Hindlimb muscle (tissue), 1 donor: ENCODE measurements around the gene KCNK1. TPM values are rescaled to one million over a fixed set of nuclear protein-coding genes. Genes with fewer than 3 reads are reported as not detected.
"Not testable (repeated sequence)": the region's sequence is repeated elsewhere in the genome, so short reads cannot be mapped to it uniquely, and the experiment has no call there.

Experiments
- DNase-seq: peaks from one replicate; pipeline ENCODE4 v3.0.0-alpha.2; 2013
- polyA plus RNA-seq: library from polyadenylated mRNA; unstranded; fragments of 120-200 nt; gene quantifications from one replicate; pipeline ENCODE4 v1.2.1, GENCODE V29; 2013; ENCODE audit not compliant: insufficient read length

KCNK1 gene
- polyA plus RNA-seq, 1 donor = 1.3 TPM

DNA sequence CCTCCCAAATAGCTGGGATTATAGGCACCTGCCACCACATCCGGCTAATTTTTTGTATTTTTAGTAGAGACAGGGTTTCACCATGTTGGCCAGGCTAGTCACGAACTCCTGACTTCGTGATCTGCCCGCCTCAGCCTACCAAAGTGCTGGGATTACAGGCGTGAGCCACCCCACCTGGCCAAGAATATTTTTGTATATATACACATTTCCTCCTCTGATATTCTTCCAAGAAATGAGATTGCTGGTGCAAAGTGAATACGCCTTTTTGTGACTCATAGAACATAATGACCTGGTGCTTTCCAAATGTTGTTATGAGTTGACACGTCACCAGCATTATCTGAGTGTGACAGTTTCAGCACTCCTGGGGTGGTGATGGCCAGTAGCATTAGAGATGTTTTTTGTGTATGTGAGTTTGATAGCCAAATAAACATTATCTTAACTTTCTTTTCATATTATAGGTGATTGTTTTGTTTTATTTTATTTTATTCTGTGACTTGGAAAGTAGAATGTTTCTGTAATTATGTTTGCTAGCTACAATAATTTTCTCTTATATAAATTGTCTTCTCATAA is 54.9 kb downstream of the KCNK1 start:
- no peak for DNase-seq

DNA sequence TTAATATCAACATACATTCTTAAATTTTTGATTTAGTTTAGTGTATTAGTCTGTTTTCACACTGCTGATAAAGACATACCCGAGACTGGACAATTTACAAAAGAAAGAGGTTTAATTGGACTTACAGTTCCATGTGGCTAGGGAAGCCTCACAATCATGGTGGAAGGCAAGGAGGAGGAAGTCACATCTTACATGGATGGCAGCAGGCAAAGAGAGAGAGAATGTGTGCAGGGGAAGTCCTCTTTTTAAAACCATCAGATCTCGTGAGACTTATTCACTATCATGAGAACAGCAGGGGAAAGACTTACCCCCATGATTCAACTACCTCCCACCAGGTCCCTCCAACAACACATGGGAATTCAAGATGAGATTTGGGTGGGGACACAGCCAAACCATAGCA is 56.5 kb downstream of the KCNK1 start:
- DNase-seq = not testable (repeated sequence)

DNA sequence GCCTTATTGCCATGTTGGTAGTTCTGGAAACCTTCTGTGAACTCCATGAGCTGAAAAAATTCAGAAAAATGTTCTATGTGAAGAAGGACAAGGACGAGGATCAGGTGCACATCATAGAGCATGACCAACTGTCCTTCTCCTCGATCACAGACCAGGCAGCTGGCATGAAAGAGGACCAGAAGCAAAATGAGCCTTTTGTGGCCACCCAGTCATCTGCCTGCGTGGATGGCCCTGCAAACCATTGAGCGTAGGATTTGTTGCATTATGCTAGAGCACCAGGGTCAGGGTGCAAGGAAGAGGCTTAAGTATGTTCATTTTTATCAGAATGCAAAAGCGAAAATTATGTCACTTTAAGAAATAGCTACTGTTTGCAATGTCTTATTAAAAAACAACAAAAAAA is 57.4 kb downstream of the KCNK1 start:
- no peak for DNase-seq

DNA sequence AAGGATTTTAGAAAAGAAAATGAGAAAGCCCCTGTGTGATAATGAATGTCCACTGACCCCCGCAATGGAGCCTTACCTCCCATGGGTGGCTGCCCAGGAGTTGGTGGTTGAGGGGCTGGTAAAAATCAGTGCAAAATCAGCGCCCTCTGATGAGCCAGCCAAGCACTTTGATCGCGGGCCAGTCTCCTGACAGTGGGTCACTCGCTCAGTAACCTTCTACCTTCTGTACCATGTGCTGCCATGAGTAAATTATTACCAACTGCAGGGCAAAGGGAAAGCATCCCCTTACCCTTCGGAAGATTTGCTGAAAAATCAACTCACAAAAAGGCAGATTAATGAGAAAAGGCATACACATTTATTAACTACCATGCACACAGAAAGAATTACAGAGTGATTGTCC is 58.8 kb downstream of the KCNK1 start:
- no peak for DNase-seq

DNA sequence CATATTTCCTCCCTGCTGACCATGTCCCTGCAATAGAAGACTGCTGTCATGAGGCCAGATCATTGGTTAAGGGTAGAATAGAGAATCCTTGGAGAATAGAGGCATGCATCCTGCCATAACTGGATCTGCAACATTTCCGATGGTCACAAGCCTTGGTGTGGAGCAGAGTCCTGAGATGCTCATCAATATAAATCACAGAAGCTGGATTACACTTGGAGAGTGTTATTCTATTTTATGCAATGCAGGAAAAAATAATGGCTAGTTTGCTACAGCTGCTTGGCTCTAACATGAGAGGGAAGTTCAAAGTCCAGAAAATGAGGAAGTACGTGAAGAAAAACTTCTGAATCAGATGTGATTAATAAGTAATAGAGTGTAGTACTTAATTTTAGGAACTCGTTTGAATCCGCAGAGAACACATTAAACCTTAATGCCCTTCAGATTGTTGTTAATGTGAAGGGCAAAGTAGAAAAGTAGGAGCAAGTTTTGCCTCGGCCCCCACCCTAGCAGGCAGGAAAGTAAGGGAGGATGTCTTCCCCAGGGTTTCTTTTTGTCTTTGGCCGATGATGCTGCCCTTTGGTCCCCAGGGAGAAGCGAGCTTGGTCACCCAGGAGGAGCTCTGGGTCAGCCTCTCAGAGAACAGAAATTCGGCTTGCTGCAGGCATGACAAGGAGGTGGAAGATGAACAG is 59.5 kb downstream of the KCNK1 start:
- DNase-seq = no peak

DNA sequence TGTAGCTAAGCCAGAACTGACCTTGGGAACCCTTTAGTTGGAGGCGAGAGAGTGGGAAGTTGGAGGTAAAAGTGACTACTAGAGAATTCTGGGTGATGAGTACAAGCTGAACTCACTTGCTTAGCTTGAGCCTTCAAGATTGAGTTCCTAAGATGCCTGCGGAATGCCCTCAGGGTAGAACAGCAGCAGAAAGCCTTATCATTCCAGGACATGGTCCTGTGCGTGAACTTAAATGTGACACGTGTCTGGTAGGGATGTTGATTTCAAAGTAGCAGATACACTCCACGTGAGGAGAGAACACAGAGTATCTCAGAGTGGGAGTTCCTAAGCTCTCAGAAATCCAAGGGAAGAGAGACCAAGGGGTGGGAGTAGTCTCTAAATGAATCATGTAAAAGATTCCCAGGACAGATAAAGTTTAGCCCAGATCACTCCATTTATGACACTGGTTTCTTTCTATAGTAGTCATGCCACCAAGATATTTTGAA is 60.1 kb downstream of the KCNK1 start:
- DNase-seq = no peak

DNA sequence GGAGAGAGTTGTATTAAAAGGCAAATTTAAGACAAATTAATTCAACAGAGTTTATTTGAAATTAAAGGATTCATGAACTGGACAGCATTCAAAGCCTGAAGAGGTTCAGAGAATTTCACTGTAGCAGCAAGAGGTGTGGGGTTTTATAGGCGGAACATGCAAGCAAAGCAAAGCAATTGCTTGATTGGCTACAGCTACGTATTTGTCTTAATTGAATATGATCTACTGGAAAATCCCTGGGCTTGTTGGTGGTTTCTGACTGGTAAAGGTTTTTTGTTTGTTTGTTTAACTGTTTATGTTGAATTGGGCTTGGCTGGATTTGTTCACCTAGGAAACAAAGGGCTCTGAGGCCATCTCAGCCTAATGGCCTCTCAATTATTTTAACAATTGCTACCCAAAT is 61.5 kb downstream of the KCNK1 start:
- DNase-seq = no peak

DNA sequence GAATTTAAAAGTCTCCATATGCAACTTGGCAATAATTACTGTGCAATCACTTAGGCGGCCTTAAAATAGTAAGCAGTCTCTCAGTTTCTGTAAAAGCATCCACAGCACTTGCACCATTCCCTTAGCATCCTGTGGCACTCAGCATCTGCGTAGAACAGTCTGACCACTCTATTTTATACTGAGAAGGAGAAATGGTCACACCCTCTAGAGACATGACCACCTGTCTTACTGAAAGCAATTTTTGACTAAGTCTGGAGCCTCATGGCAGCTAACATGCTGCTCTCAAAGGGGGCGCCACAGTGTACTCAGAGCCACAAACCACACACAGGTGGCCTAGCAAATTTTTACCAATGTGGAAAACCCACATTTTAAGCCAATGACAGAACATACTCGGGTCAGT is 62.0 kb downstream of the KCNK1 start:
- DNase-seq = no peak

DNA sequence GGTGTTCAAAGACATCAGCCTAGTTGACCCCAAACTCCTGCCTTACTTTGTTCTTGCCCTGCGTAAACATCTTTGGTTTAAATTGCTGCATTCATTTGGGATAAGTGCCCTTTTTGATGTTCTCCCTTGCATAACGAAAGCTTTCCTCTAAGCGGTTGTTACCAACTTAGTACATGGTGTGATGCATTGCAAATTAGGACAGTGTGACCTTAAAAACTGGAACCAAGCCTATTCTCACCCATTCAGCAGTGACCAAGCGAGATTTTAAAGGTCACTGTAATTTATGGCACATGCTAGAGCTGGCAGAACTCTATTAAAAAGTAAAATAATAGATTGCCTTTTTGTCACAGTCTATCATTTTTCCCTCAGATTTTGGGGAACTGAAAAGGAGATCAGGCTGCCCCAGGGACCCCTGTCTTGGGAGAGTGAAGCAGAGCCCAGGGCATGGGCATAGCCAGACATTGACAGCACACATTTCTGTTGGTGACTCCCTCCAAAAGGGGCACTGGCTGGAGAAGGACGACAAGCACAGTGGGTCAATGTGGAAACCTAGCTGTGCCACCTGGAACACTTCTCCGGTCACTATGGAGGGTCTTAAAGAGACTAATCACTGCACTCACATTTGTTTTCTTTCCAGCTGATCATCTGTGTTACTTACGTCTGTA is 63.9 kb downstream of the KCNK1 start:
- DNase-seq = no peak

DNA sequence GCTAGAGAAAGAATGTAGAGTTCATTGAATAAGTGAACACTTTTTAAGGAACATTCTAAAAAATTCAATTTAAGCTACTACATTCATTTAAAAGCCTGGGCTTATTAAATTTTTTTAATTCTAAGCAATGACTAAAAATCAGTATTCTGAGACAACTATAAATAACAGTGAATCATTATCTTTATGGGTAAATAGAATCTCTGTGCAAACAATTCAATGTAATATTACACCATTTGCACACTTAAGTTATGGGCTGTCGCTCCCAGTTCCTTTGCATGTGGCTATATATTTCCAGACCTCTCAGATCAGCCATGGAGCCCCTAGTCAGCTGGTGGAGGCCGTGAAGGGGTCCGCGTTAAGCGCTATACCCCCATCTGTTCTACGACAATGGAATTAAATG is 65.1 kb downstream of the KCNK1 start:
- DNase-seq = no peak

DNA sequence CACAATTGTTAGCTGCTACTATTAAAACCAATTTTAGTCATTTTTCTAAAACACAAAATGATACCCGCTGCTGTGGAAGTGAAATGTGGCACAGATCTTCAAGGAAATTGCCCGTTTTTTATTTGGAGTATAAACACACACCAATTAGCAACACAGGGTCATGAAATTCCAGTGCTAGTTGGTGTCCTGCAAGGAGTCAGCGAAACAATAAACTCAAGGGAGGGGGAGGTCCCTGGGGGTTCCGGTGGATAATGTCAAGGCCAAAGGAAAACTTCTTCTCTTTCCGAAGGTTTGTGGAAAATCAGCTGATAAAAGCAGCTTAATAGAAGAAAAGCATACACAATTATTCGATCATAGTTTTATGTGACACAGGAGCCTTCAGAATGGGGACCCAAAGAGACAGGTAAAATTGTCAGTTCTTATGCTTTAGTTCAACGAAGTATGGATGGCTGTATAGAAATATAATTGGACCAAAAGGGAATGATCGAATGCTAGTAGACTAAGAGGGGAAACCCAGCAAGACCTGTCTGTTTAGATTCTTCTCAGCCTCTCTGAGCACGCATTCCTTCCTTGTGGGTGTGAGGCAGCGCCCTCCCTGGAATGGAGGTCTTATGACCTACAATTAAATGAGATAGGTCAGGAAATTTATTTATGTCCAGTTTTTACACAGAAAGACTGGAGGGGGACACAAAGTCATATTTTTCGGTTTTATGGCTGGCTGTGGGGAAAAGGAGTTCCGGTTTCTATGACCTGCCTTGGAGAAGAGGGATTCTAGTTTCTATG is 65.9 kb downstream of the KCNK1 start:
- no peak for DNase-seq

DNA sequence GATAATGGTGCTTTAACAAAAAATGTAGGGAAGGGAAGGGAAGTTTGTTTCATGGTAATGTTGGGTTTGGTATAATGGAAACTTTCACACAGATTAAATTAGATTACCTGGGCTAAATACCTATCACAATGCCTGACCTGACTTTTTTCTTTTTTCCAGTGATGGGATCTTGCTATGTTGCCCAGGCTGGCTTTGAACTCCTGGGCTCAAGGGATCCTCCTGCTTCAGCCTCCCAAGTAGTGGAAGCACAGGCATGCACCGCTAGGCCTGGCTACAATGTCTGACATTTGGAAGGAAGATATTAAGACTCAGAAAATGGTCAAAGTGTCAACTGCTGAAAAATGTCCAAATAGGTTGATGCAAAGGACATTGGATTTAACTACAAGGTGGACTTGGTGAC is 67.4 kb downstream of the KCNK1 start:
- no peak for DNase-seq

DNA sequence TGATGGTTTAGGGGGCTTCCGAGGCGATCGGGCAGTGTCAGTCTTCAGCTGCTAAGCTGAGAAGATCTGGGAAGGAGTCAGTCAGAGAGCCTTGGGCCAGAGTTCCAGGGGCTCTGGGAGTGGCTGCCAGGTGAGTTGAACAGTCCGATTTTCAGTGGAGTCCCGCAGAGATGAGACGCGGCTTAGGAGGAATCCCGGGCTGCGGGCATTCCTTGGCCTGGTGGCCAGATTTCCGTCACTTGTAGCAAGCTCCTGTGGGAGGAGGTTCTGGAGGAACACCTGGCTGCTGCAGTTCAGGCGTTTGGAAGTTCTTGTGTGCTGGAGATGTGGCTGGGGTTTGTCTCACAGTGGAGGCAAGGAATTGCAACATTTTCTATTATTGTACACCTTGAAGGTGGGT is 72.7 kb downstream of the KCNK1 start:
- DNase-seq = not testable (repeated sequence)

DNA sequence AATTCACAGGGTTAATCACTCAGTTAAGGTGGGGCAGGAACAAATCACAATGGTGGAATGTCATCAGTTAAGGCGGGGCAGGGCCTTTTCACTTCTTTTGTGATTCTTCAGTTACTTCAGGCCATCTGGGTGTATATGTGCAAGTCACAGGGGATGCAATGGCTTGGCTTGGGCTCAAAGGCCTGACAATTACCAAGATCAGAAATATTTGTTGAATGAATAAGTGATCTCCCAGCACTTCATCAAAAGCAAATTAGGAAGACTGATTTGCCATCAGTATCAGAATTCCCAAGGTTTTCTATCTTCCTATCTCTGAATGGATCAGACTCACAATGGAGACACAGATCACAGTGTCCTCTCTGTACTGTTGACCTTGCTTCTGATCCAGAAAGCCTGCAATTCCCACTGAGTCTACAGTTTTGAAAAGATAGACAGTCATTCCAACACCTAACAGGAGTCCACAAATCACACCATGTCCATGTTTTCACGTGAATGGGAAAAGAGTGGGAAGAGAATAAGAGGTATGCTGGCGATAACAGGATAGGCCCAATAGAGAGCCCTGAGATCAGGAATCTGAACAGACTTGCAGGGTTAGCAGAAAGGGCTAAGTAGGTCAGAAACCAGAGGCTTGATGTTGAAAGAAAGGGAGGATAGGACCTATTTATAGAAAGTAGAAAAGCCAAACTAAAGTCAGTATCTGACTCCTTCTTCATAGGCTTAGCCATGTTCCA is 75.3 kb downstream of the KCNK1 start:
- DNase-seq = no peak

DNA sequence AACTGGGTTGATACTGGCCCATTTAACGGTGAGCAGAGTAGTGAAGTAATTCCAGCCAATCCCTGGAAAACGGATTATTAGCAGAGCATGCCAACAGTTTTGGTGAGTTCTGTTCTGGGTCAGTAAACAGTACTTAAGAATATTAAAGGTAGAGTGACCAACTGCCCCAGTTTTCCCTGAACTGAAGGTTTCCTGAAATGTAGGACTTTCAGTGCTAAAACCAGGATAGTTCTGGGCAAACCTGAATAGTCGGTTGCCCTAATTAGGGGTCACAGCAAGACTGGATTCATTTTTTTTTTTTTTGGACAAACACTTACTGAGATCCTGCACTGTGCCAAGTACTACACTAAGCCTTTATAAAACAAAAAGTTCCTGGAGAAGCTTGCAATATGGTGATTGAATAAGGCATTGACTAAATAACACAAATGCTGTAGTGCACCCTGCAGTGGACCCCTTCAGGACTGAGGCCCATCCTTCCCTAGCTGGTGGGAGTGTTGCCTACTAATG is 75.9 kb downstream of the KCNK1 start:
- DNase-seq = no peak

DNA sequence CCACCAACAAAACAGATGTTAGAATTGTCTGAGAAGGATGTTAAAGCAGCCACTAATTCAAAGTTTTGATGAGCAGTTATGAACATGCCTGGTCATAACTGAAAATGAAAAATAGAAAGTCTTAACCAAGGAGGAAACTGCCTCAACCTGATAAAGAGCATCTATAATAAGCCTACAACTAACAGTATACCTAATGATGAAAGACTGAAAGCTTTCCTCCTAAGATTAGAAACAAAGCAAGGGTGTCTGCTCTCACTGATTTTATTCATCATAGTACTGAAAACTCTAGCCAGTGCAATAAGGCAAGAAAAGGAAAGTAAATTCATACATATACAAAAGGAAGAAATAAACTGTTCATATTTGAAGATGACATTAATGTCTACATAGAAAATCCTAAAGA is 82.0 kb downstream of the KCNK1 start:
- no peak for DNase-seq

DNA sequence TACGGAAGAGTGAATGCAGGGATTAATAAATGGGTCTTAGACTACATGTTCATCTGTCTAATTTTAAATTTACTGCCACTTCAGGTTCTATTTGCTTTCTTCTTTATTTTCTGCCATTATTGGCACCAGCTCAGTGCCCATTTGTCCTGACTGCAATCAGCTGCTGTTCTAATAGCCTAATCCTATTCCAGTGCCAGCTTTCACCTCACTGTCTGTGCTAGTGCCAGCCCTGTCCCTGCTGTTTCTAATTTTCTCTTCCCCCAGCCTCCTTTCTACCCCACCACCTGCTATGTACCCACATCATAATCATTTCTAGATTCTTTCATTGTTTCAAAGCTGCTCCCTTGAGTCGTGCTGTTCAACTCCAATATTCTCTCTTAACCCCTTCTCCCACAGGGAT is 86.4 kb downstream of the KCNK1 start:
- DNase-seq = no peak

DNA sequence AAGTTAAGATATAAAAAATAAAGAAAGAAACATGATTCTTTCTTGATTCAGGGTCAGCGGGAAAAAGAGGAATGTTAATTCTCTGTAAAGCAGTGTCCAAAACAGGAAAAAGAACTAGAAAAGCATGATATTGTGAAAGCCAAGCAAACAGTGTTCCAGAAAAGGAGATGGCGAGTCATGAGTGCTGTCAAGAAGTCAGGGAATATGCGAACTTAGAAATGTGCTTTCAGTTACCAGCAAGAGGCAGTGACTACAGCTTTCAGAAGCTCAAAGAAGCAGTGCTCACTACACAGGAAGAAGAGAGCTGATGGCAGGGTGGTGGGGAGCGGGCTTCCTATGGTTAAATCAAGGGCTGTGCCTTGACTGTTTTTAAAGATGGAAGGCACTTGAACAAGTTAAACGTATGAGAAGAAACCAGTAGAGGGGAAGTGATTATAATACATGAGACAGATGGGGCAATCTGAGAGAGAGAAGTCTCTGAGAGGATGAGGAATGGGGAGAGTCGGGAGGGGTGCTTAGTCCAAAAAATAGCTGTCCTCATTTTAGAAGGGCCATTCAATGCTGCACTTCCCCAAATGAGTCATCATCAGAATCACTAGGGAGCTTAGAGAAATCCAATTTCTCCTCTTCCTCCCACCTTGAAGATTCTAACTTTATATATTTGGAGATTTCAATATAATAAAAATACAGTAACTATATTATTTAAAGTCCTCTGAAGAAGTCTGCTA is 90.4 kb downstream of the KCNK1 start:
- DNase-seq = no peak

DNA sequence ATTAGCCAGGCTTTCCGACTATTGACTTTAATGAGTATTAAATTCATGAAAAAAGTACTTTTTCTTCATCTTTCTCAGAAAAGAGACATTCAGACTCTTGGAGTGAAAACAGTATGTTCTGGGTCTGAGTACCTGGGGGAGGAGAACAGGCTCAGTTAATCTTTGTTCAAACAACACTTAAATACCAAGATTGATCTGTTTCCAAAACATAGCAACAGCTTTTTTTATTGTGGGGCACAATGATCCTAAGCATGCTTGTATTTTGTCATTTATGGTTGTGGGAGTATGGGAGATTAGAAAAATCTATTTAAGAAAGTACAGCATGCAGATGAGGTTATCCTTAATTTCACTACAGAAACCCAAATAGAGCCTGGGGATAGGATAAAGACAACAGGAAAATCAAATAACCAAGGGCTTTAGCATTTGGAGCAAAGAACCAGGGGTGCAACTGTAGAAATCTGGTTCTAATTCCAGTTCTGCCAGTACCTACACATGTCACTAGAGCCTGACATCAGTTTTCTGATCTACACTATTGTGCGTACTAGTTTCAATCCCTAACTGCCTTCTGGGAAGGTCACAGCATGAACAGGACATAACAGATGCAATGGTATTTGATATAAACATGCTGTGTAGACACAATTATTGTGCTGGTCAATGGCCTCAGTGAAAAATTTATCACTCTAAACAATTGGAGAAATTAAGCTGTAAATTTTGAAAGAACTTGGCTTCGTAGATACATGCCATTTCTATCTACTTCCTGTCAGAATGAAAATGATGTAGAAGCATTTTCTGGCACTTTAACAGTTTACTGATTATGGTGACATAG is 91.2 kb downstream of the KCNK1 start:
- DNase-seq = no peak

DNA sequence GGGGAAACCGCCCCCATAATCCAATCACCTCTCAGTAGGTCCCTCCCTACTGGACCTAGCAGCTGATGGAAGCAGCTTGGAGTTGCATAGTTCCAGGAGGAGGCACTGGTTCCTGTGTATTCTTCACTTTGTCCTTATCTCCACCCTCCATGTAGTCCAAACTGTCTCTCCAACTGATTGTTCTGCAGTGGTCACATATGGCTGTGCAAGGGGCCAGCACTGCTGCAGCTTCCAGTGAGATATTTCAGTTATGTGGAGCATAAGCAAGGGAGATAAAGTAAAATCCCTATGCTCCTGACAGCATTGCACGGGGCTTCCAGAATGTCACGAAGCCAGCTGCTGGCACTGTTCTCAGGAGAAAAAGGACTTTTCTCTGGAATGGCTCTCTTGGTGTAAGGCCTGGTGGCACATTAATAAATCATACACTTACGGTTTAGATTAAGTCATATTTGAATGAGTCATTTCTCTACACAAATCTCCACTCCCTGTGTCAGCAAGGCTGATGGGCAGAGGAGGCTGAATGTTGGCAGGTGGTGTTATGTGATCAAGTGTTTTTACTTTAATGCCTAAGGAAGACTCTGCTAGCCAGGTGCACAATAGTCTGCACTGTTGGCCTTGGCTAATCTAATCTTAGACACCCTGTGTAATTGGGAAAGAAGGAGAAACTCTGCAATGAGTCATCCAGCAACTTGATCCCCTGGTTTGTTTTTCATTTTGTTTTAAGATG is 93.4 kb downstream of the KCNK1 start:
- no peak for DNase-seq
